IPS-18c (cell line): ENCODE data around the gene OR2G2.

Experiments
- H3K4me3 ChIP-seq: 2 replicates; pipeline ENCODE4 v1.7.0; 2013; ENCODE audit warnings: low read depth, mild to moderate bottlenecking, low read length, moderate library complexity; ENCODE audit not compliant: insufficient read depth
- H3K9me3 ChIP-seq: one replicate; pipeline ENCODE4 v1.6.1; 2013; ENCODE audit warnings: mild to moderate bottlenecking, low read length, moderate library complexity; ENCODE audit not compliant: control insufficient read depth, insufficient read depth

The OR2G2 gene

GRCh38 chr1:247588060-247588459 lies at the start of gene OR2G2:
Gene OR2G2, plus strand, starts transcription at chr1:247588360. Its CDS starts 0 bp downstream, at chr1:247588360.
- Histone ChIP-seq H3K4me3 (no peak within 1 kb of the TSS), H3K9me3 (no peaks in the 10 kb centered on the region)

GRCh38 chr1:247538561-247538960 lies 49.6 kb upstream of the OR2G2 start:
- H3K9me3 ChIP-seq, result no peaks in the 10 kb centered on the region
- H3K4me3 ChIP-seq, result no peak overlapping the region

GRCh38 chr1:247539215-247539614 lies 48.9 kb upstream of the OR2G2 start:
- Histone ChIP-seq H3K9me3 (no peaks in the 10 kb centered on the region), H3K4me3 (no peak overlapping the region)

- no peak overlapping the region for H3K4me3 ChIP-seq
- H3K9me3 ChIP-seq, result no peaks in the 10 kb centered on the region
These were observed 47.6 kb upstream of the OR2G2 start for GRCh38 chr1:247540581-247540980.

- H3K4me3 ChIP-seq, result no peak overlapping the region
- no peaks in the 10 kb centered on the region for H3K9me3 ChIP-seq
These were observed 45.3 kb upstream of the OR2G2 start for GRCh38 chr1:247542811-247543210.

GRCh38 chr1:247548092-247548491 lies 40.1 kb upstream of the OR2G2 start:
- no peak overlapping the region for H3K4me3 ChIP-seq
- no peaks in the 10 kb centered on the region for H3K9me3 ChIP-seq

- Histone ChIP-seq H3K4me3 (no peak within 1 kb of the TSS), H3K9me3 (no peaks in the 10 kb centered on the region)
These were observed 39.4 kb upstream of the OR2G2 start, which contains the start of gene GCSAML for GRCh38 chr1:247548769-247549182. Gene GCSAML, plus strand, starts transcription at chr1:247549134. Its CDS starts 58 bp downstream, at chr1:247549192.

- H3K4me3 ChIP-seq, result no peak overlapping the region
- no peaks in the 10 kb centered on the region for H3K9me3 ChIP-seq
These were observed 36.4 kb upstream of the OR2G2 start for GRCh38 chr1:247551721-247552120.

GRCh38 chr1:247552231-247552630 lies 35.9 kb upstream of the OR2G2 start:
- Histone ChIP-seq H3K4me3 (no peak overlapping the region), H3K9me3 (no peaks in the 10 kb centered on the region)

GRCh38 chr1:247557926-247558674 lies 30.1 kb upstream of the OR2G2 start:
- Histone ChIP-seq H3K9me3 (no peaks in the 10 kb centered on the region), H3K4me3 (no peak overlapping the region)

GRCh38 chr1:247561711-247562110 lies 26.4 kb upstream of the OR2G2 start:
- Histone ChIP-seq H3K4me3 (no peak overlapping the region), H3K9me3 (no peaks in the 10 kb centered on the region)

- Histone ChIP-seq H3K9me3 (no peaks in the 10 kb centered on the region), H3K4me3 (no peak overlapping the region)
These were observed 26.0 kb upstream of the OR2G2 start for GRCh38 chr1:247562198-247562597.

GRCh38 chr1:247574236-247574635 lies 13.9 kb upstream of the OR2G2 start:
- Histone ChIP-seq H3K4me3 (no peak overlapping the region), H3K9me3 (no peaks in the 10 kb centered on the region)

- no peak overlapping the region for H3K4me3 ChIP-seq
- H3K9me3 ChIP-seq, result no peaks in the 10 kb centered on the region
These were observed 13.5 kb upstream of the OR2G2 start for GRCh38 chr1:247574664-247575063.

GRCh38 chr1:247576514-247576913 lies 11.6 kb upstream of the OR2G2 start:
- H3K9me3 ChIP-seq, result no peaks in the 10 kb centered on the region
- H3K4me3 ChIP-seq, result no peak overlapping the region

- Histone ChIP-seq H3K4me3 (no peak overlapping the region), H3K9me3 (no peaks in the 10 kb centered on the region)
These were observed 9.2 kb upstream of the OR2G2 start for GRCh38 chr1:247578946-247579460.

GRCh38 chr1:247605286-247605685 lies 17.1 kb downstream of the OR2G2 start, which contains the start of gene OR2G3:
Gene OR2G3, plus strand, starts transcription at chr1:247605586. Its CDS starts 0 bp downstream, at chr1:247605586.
- Histone ChIP-seq H3K9me3 (no peaks in the 10 kb centered on the region), H3K4me3 (no peak within 1 kb of the TSS)

- H3K4me3 ChIP-seq, result no peak overlapping the region
- no peaks in the 10 kb centered on the region for H3K9me3 ChIP-seq
These were observed 25.2 kb downstream of the OR2G2 start for GRCh38 chr1:247613405-247613804.
